Stimulated activated CD4-positive, alpha-beta T cell treated with anti-CD3 and anti-CD28 coated beads, Interleukin-4, amount 100 ng/mL, for 24 hours (primary cell): ENCODE results near the gene NUP35.

Source experiments
- DNase-seq: peaks from one replicate; pipeline ENCODE4 v3.0.0-alpha.2; 2020

The NUP35 gene

GRCh38 chr2:183124222-183124956 is at the start of gene NUP35:
Gene NUP35, plus strand, starts transcription at chr2:183124443. Its CDS starts 15 bp downstream, at chr2:183124458.
- DNase-seq, result peak; percentile 88

- DNase-seq, result peak; percentile 10
Measured at GRCh38 chr2:183078163-183078463, 46.1 kb upstream of the NUP35 start.

- peak; percentile 87 for DNase-seq
Measured at GRCh38 chr2:183078464-183079138, 45.6 kb upstream of the NUP35 start, which contains the start of gene DUSP19. Gene DUSP19, plus strand, starts transcription at chr2:183078747. Its CDS starts 187 bp downstream, at chr2:183078934.

GRCh38 chr2:183079139-183079775 is 45.0 kb upstream of the NUP35 start:
- DNase-seq, result no peak

- no peak for DNase-seq
Measured at GRCh38 chr2:183081911-183082310, 42.3 kb upstream of the NUP35 start.

- no peak for DNase-seq
Measured at GRCh38 chr2:183088061-183088460, 36.2 kb upstream of the NUP35 start.

- no peak for DNase-seq
Measured at GRCh38 chr2:183089192-183089851, 34.9 kb upstream of the NUP35 start.

- no peak for DNase-seq
Measured at GRCh38 chr2:183091318-183091953, 32.8 kb upstream of the NUP35 start.

GRCh38 chr2:183091954-183092345 is 32.3 kb upstream of the NUP35 start:
- DNase-seq, result no peak

- no peak for DNase-seq
Measured at GRCh38 chr2:183093857-183094657, 30.2 kb upstream of the NUP35 start.

- no peak for DNase-seq
Measured at GRCh38 chr2:183105402-183106134, 18.7 kb upstream of the NUP35 start.

GRCh38 chr2:183112577-183112976 is 11.7 kb upstream of the NUP35 start:
- DNase-seq, result no peak

GRCh38 chr2:183113630-183114029 is 10.6 kb upstream of the NUP35 start:
- DNase-seq, result no peak

GRCh38 chr2:183117226-183117625 is 7.0 kb upstream of the NUP35 start:
- no peak for DNase-seq

GRCh38 chr2:183123117-183123958 is 905 bp upstream of the NUP35 start:
- no peak for DNase-seq

GRCh38 chr2:183123959-183124221 is 353 bp upstream of the NUP35 start:
- no peak for DNase-seq

- DNase-seq, result no peak
Measured at GRCh38 chr2:183124957-183125255, 663 bp downstream of the NUP35 start.

GRCh38 chr2:183125659-183126341 is 1.6 kb downstream of the NUP35 start:
- DNase-seq, result no peak

- no peak for DNase-seq
Measured at GRCh38 chr2:183126635-183127034, 2.4 kb downstream of the NUP35 start.

GRCh38 chr2:183134016-183134415 is 9.8 kb downstream of the NUP35 start:
- DNase-seq, result no peak
